K562 (cell line): ENCODE data around the gene SETD5. TPM values are rescaled to one million over a fixed set of nuclear protein-coding genes. Genes with fewer than 3 reads are reported as not detected.

Experiments
- ARHGAP35 ChIP-seq: fragments of 450-650 bp; IDR thresholded peaks from 2 replicates; pipeline ENCODE4 v1.6.1; 2018; ENCODE audit not compliant: partially characterized antibody
- ARID1B ChIP-seq: fragments of 450-650 bp; IDR thresholded peaks from 2 replicates; pipeline ENCODE4 v1.6.1; 2016; ENCODE audit warnings: antibody characterized with exemption, mild to moderate bottlenecking, inconsistent platforms
- BRD4 ChIP-seq: fragments of 200-600 bp; sonication (generic); IDR thresholded peaks from 2 replicates; pipeline ENCODE4 v1.6.1; 2017; ENCODE audit warnings: inconsistent platforms
- CBFA2T3 ChIP-seq: fragments of 450-650 bp; IDR thresholded peaks from 2 replicates; pipeline ENCODE4 v1.6.1; 2017
- DACH1 ChIP-seq: fragments of 450-650 bp; IDR thresholded peaks from 2 replicates; pipeline ENCODE4 v1.6.1; 2018; ENCODE audit not compliant: partially characterized antibody
- EHMT2 ChIP-seq: fragments of 450-650 bp; IDR thresholded peaks from 2 replicates; pipeline ENCODE4 v1.6.1; 2018; ENCODE audit warnings: antibody characterized with exemption
- FOSL1 ChIP-seq: fragments of 200-800 bp; sonication (Bioruptor generic); conservative IDR thresholded peaks from 2 replicates; pipeline ENCODE4 v1.6.1; 2016; ENCODE audit warnings: missing genetic modification characterization, missing compliant biosample characterization
- HDAC2 ChIP-seq: fragments of 450-650 bp; IDR thresholded peaks from 2 replicates; pipeline ENCODE4 v1.6.1; 2016; ENCODE audit warnings: mild to moderate bottlenecking
- MECOM ChIP-seq: fragments of 250-450 bp; sonication (Bioruptor Pico); IDR thresholded peaks from 2 replicates; pipeline ENCODE4 v1.8.0; 2022; ENCODE audit warnings: inconsistent platforms
- MEIS2 ChIP-seq: fragments of 450-650 bp; IDR thresholded peaks from 2 replicates; pipeline ENCODE4 v1.6.1; 2014; ENCODE audit warnings: mild to moderate bottlenecking; ENCODE audit not compliant: partially characterized antibody
- MIER1 ChIP-seq: fragments of 450-650 bp; IDR thresholded peaks from 2 replicates; pipeline ENCODE4 v1.6.1; 2016; ENCODE audit warnings: antibody characterized with exemption, mild to moderate bottlenecking, low read depth
- POLR3G ChIP-seq: IDR thresholded peaks from 2 replicates; pipeline ENCODE4 v1.6.1; 2011; ENCODE audit not compliant: insufficient read length, insufficient replicate concordance; ENCODE audit errors: extremely low read depth
- SIRT6 ChIP-seq: IDR thresholded peaks from one replicate; pipeline ENCODE4 v1.6.1; 2012; ENCODE audit warnings: low read depth, mild to moderate bottlenecking, control low read depth, inconsistent platforms, low read length, moderate library complexity
- SRSF7 ChIP-seq: fragments of 200-400 bp; formaldehyde crosslinking; optimal IDR thresholded peaks from 2 replicates; pipeline ENCODE3; 2017; ENCODE audit warnings: mild to moderate bottlenecking, low read depth, low read length
- SUPT5H ChIP-seq: fragments of 450-650 bp; IDR thresholded peaks from 2 replicates; pipeline ENCODE4 v1.6.1; 2016
- ZNF133 ChIP-seq: fragments of 250-450 bp; sonication (Bioruptor Pico); IDR thresholded peaks from 2 replicates; pipeline ENCODE4 v1.4.0; 2020; ENCODE audit warnings: mild to moderate bottlenecking
- ZNF696 ChIP-seq: fragments of 250-450 bp; sonication (Bioruptor Pico); conservative IDR thresholded peaks from 2 replicates; pipeline ENCODE4 v1.4.0; 2020; ENCODE audit warnings: mild to moderate bottlenecking, moderate library complexity
- ZNF699 ChIP-seq: fragments of 250-450 bp; sonication (Bioruptor Pico); IDR thresholded peaks from 2 replicates; pipeline ENCODE4 v1.8.0; 2021; ENCODE audit warnings: mild to moderate bottlenecking, moderate library complexity; ENCODE audit not compliant: insufficient replicate concordance
- polyA plus RNA-seq, 8 experiments: library from polyadenylated mRNA; depleted of rRNA in 4 of 8; stranded (reverse) in 5 of 8; unstranded in 3 of 8; fragments of >200 nt; fragmentation: Nextera tagmentation in 2 of 8; fragmentation: Illumina TruSeq in 1 of 8; extraction: Ambion mirVana in 2 of 8; extraction: Trizol in 1 of 8; gene quantifications; 2 replicates each; pipeline versions ENCODE4 v1.2.1 to v1.2.3, GENCODE V29; 2011 to 2014; ENCODE audit warnings: inconsistent platforms in 1 of 8, missing spikeins in 1 of 8
- total RNA-seq, 7 experiments: library from RNA; depleted of rRNA in 6 of 7; stranded (reverse); fragments of >200 nt in 6 of 7; fragmentation: Illumina TruSeq in 2 of 7; extraction: Trizol in 2 of 7; gene quantifications; 2 replicates each; pipeline versions ENCODE4 v1.2.1 to v1.2.3, GENCODE V29; 2011 to 2021; ENCODE audit warnings: low replicate concordance in 1 of 7
- TF ChIP-seq, protein P1 (sequence below): IDR thresholded peaks from 2 replicates; pipeline ENCODE4 v1.6.1; 2011; ENCODE audit not compliant: insufficient read length; ENCODE audit errors: extremely low read depth
- TF ChIP-seq, protein P2 (sequence below): sonication (generic); formaldehyde crosslinking; IDR thresholded peaks from 2 replicates; pipeline ENCODE4 v1.8.1; 2022; ENCODE audit warnings: missing genetic modification reagents
- TF ChIP-seq, protein P3 (sequence below): fragments of 450-650 bp; IDR thresholded peaks from 2 replicates; pipeline ENCODE4 v1.6.1; 2016; ENCODE audit warnings: low read depth

Gene SETD5
- total and polyA plus RNA-seq, 9 of the 15 experiments (the other 6 are each of a cell fraction or from before 2014, with no cell fraction given): 20.8 to 135 (median 87.2) TPM

DNA sequence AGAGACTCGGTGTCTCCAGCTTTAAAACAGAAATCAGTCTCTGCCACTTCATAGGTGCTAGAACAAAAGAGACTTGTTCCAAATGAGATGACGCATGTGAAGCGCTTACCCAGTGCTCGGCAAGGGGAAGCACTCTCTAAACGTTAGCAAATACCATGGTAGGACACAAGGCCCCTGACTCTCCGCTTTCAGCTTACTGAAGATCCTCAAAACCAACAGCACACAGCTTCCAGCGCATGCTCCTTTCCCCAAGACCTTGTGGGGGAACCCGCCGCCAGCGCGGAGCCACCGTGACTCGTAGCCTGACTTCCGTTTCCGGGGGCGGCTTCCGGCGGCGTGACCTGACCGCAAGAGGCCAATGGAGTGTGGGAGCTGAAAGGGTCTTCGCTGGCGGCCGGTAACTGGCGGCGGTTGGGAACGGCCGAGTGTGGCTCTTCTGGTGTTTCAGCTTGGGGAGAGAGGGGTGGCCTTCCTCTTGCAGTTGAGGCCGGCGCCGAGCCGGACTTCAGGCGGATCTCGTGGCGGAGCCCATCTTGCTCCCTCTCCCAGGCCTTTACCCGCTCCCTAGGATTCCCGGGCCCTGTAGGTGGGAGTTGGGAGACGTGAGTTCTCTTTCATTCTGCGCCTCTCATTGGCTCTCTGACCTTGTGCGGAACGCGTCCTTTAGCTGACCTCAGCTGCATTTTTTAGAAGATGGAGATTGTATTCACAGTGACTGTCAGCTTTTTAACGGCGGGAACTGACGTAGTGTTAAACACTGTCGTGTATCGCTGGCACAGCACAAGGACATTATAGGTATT lies 34.5 kb upstream of the SETD5 start, which contains the start of gene THUMPD3 (continued):
- TF ChIP-seq, protein P1, sequence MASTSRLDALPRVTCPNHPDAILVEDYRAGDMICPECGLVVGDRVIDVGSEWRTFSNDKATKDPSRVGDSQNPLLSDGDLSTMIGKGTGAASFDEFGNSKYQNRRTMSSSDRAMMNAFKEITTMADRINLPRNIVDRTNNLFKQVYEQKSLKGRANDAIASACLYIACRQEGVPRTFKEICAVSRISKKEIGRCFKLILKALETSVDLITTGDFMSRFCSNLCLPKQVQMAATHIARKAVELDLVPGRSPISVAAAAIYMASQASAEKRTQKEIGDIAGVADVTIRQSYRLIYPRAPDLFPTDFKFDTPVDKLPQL: peak; percentile 40
- TF ChIP-seq SRSF7: no peak
- TF ChIP-seq EHMT2: peak; percentile 9; the same call in 1 of the 2 replicates
- TF ChIP-seq POLR3G: no peak
- no peak for TF ChIP-seq SIRT6
- TF ChIP-seq ZNF696 (CRISPR knock-in tag): no peak
- no peak for TF ChIP-seq MIER1
- peak; percentile 22 for TF ChIP-seq MEIS2
- peak; percentile 89; the same call in 1 of the 2 replicates for TF ChIP-seq HDAC2
- TF ChIP-seq, protein P2, sequence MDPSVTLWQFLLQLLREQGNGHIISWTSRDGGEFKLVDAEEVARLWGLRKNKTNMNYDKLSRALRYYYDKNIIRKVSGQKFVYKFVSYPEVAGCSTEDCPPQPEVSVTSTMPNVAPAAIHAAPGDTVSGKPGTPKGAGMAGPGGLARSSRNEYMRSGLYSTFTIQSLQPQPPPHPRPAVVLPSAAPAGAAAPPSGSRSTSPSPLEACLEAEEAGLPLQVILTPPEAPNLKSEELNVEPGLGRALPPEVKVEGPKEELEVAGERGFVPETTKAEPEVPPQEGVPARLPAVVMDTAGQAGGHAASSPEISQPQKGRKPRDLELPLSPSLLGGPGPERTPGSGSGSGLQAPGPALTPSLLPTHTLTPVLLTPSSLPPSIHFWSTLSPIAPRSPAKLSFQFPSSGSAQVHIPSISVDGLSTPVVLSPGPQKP (CRISPR knock-in tag): no peak
- TF ChIP-seq ZNF699 (CRISPR knock-in tag): no peak
- TF ChIP-seq ARHGAP35: no peak
- TF ChIP-seq FOSL1: peak; percentile 68
- TF ChIP-seq ARID1B: peak; percentile 56; the same call in 1 of the 2 replicates
- TF ChIP-seq ZNF133 (CRISPR knock-in tag): no peak
- no peak for TF ChIP-seq DACH1
- no peak for TF ChIP-seq MECOM (CRISPR knock-in tag)
- TF ChIP-seq, protein P3, sequence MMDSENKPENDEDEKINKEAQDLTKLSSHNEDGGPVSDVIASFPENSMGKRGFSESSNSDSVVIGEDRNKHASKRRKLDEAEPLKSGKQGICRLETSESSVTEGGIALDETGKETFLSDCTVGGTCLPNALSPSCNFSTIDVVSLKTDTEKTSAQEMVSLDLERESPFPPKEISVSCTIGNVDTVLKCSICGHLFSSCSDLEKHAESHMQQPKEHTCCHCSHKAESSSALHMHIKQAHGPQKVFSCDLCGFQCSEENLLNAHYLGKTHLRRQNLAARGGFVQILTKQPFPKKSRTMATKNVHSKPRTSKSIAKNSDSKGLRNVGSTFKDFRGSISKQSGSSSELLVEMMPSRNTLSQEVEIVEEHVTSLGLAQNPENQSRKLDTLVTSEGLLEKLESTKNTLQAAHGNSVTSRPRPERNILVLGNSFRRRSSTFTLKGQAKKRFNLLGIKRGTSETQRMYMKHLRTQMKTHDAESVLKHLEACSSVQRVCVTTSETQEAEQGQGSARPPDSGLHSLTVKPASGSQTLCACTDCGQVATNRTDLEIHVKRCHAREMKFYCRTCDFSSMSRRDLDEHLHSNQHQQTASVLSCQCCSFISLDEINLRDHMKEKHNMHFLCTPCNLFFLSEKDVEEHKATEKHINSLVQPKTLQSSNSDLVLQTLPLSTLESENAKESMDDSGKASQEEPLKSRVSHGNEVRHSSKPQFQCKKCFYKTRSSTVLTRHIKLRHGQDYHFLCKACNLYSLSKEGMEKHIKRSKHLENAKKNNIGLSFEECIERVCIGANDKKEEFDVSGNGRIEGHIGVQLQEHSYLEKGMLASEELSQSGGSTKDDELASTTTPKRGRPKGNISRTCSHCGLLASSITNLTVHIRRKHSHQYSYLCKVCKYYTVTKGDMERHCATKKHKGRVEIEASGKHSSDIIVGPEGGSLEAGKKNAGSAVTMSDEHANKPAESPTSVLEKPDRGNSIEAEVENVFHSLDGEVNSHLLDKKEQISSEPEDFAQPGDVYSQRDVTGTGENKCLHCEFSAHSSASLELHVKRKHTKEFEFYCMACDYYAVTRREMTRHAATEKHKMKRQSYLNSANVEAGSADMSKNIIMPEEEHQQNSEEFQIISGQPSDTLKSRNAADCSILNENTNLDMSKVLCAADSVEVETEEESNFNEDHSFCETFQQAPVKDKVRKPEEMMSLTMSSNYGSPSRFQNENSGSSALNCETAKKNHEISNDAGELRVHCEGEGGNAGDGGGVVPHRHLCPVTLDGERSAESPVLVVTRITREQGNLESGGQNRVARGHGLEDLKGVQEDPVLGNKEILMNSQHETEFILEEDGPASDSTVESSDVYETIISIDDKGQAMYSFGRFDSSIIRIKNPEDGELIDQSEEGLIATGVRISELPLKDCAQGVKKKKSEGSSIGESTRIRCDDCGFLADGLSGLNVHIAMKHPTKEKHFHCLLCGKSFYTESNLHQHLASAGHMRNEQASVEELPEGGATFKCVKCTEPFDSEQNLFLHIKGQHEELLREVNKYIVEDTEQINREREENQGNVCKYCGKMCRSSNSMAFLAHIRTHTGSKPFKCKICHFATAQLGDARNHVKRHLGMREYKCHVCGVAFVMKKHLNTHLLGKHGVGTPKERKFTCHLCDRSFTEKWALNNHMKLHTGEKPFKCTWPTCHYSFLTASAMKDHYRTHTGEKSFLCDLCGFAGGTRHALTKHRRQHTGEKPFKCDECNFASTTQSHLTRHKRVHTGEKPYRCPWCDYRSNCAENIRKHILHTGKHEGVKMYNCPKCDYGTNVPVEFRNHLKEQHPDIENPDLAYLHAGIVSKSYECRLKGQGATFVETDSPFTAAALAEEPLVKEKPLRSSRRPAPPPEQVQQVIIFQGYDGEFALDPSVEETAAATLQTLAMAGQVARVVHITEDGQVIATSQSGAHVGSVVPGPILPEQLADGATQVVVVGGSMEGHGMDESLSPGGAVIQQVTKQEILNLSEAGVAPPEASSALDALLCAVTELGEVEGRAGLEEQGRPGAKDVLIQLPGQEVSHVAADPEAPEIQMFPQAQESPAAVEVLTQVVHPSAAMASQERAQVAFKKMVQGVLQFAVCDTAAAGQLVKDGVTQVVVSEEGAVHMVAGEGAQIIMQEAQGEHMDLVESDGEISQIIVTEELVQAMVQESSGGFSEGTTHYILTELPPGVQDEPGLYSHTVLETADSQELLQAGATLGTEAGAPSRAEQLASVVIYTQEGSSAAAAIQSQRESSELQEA: no peak
- TF ChIP-seq BRD4: peak; percentile 98
- peak; percentile 98 for TF ChIP-seq SUPT5H
- 0 out of 2 replicates have a peak, but pooled peaks have one; percentile 28 for TF ChIP-seq CBFA2T3
